K562 (cell line): ENCODE data around the gene MICU1. TPM values are rescaled to one million over a fixed set of nuclear protein-coding genes. Genes with fewer than 3 reads are reported as not detected.

Experiments
- ASH1L ChIP-seq: fragments of 450-650 bp; IDR thresholded peaks from 2 replicates; pipeline ENCODE4 v1.6.1; 2018; ENCODE audit warnings: borderline replicate concordance, mild to moderate bottlenecking, low read depth; ENCODE audit not compliant: partially characterized antibody
- BDP1 ChIP-seq: IDR thresholded peaks from 3 replicates; pipeline ENCODE4 v1.6.1; 2011; ENCODE audit not compliant: insufficient read length, insufficient read depth
- E2F8 ChIP-seq: fragments of 450-650 bp; IDR thresholded peaks from 2 replicates; pipeline ENCODE4 v1.7.1; 2018; ENCODE audit warnings: mild to moderate bottlenecking, low read depth; ENCODE audit not compliant: partially characterized antibody
- FOS ChIP-seq: IDR thresholded peaks from 3 replicates; pipeline ENCODE4 v1.6.1; 2011; ENCODE audit not compliant: insufficient read length; ENCODE audit errors: extremely low read depth
- GABPB1 ChIP-seq: sonication (generic); formaldehyde crosslinking; IDR thresholded peaks from 2 replicates; pipeline ENCODE4 v1.8.0; 2022; ENCODE audit warnings: mild to moderate bottlenecking, missing genetic modification reagents
- HDGF ChIP-seq: fragments of 450-650 bp; IDR thresholded peaks from 2 replicates; pipeline ENCODE4 v1.6.1; 2016
- HSF4 ChIP-seq: fragments of 250-450 bp; sonication (Bioruptor Pico); IDR thresholded peaks from 2 replicates; pipeline ENCODE4 v2.1.2; 2022; ENCODE audit warnings: mild to moderate bottlenecking, moderate library complexity, borderline replicate concordance
- JUND ChIP-seq, 2 experiments: IDR thresholded peaks; 2 replicates in 1 of 2; 3 replicates in 1 of 2; pipeline ENCODE4 v1.6.1; 2011; ENCODE audit warnings: borderline replicate concordance in 2 of 2, low read depth in 2 of 2, low read length in 2 of 2, improper control_type of control experiment in 1 of 2, missing biosample characterization in 1 of 2, missing genetic modification characterization in 1 of 2, missing genetic modification reagents in 1 of 2
- KDM1A ChIP-seq, 2 experiments: fragments of 450-650 bp; IDR thresholded peaks; 2 replicates each; pipeline ENCODE4 v1.6.1; 2016; ENCODE audit warnings: mild to moderate bottlenecking in 2 of 2
- NR2C1 ChIP-seq, 2 experiments: fragments of 450-650 bp; IDR thresholded peaks; 2 replicates each; pipeline ENCODE4 v1.6.1; 2017; ENCODE audit warnings: mild to moderate bottlenecking in 2 of 2, antibody characterized with exemption in 1 of 2, inconsistent platforms in 1 of 2, missing compliant biosample characterization in 1 of 2, missing genetic modification characterization in 1 of 2
- NR2F6 ChIP-seq: fragments of 450-650 bp; formaldehyde crosslinking; IDR thresholded peaks from 2 replicates; pipeline ENCODE4 v1.4.0; 2020; ENCODE audit warnings: mild to moderate bottlenecking
- NUFIP1 ChIP-seq: fragments of 450-650 bp; IDR thresholded peaks from 2 replicates; pipeline ENCODE4 v1.6.1; 2018; ENCODE audit not compliant: partially characterized antibody
- PTRF ChIP-seq: fragments of 450-650 bp; IDR thresholded peaks from 2 replicates; pipeline ENCODE4 v1.6.1; 2016; ENCODE audit warnings: mild to moderate bottlenecking, missing genetic modification characterization, missing compliant biosample characterization
- RBM34 ChIP-seq: fragments of 200-400 bp; formaldehyde crosslinking; IDR thresholded peaks from 2 replicates; pipeline ENCODE4 v1.6.1; 2018; ENCODE audit warnings: low read length, borderline replicate concordance; ENCODE audit not compliant: insufficient read depth
- ZFP36 ChIP-seq: fragments of 150-350 bp; IDR thresholded peaks from 2 replicates; pipeline ENCODE4 v1.6.1; 2018; ENCODE audit warnings: low read length, low read depth; ENCODE audit not compliant: partially characterized antibody
- ZNF224 ChIP-seq: sonication (generic); formaldehyde crosslinking; IDR thresholded peaks from 2 replicates; pipeline ENCODE4 v1.8.0; 2022; ENCODE audit warnings: mild to moderate bottlenecking, missing genetic modification reagents
- polyA plus RNA-seq, 8 experiments: library from polyadenylated mRNA; depleted of rRNA in 4 of 8; stranded (reverse) in 5 of 8; unstranded in 3 of 8; fragments of >200 nt; fragmentation: Nextera tagmentation in 2 of 8; fragmentation: Illumina TruSeq in 1 of 8; extraction: Ambion mirVana in 2 of 8; extraction: Trizol in 1 of 8; gene quantifications; 2 replicates each; pipeline versions ENCODE4 v1.2.1 to v1.2.3, GENCODE V29; 2011 to 2014; ENCODE audit warnings: inconsistent platforms in 1 of 8, missing spikeins in 1 of 8
- total RNA-seq, 7 experiments: library from RNA; depleted of rRNA in 6 of 7; stranded (reverse); fragments of >200 nt in 6 of 7; fragmentation: Illumina TruSeq in 2 of 7; extraction: Trizol in 2 of 7; gene quantifications; 2 replicates each; pipeline versions ENCODE4 v1.2.1 to v1.2.3, GENCODE V29; 2011 to 2021; ENCODE audit warnings: low replicate concordance in 1 of 7
- TF ChIP-seq, protein P1 (sequence below), 2 experiments: fragments of 250-450 bp in 1 of 2; fragments of 450-650 bp in 1 of 2; sonication (Bioruptor Pico) in 1 of 2; IDR thresholded peaks; 2 replicates each; pipeline versions ENCODE4 v1.6.1 to v1.8.0; 2016 to 2021; ENCODE audit warnings: mild to moderate bottlenecking in 2 of 2, moderate library complexity in 2 of 2, missing compliant biosample characterization in 1 of 2, missing genetic modification characterization in 1 of 2

The MICU1 gene
- total and polyA plus RNA-seq, 9 of the 15 experiments (the other 6 are each of a cell fraction or from before 2014, with no cell fraction given) = 29.3 to 76.8 (median 48.4) TPM

DNA sequence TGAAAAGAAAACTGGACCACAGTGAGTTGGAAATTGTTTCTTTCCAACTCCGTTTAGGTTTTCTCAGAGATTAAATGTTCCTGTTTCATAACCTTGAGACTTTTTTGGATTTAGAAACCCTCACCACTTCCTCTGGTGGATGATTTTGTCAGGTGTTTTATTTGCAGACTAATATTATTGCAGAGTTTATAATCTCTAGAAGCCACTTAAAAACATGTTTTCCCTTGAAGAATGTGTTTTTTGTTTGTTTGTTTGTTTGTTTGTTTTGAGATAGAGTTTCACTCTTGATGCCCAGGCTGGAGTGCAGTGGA is 520 bp upstream of the MICU1 start (continued):
- TF ChIP-seq E2F8 = peak; percentile 17
- 0 out of 4 replicates have a peak, but pooled peaks of 1 of the 2 experiments have one; percentile 21 for TF ChIP-seq KDM1A (IDR thresholded peaks at IDR 0.05)
- no peak for TF ChIP-seq RBM34
- no peak for TF ChIP-seq GABPB1 (CRISPR knock-in tag)
- TF ChIP-seq PTRF (tag) = no peak
- no peak for TF ChIP-seq NR2C1 (IDR thresholded peaks at IDR 0.05)
- 0 out of 2 replicates have a peak, but pooled peaks have one; percentile 2 for TF ChIP-seq NR2C1 (tag; IDR thresholded peaks at IDR 0.05)
- no peak for TF ChIP-seq ASH1L
- no peak for TF ChIP-seq JUND (IDR thresholded peaks at IDR 0.05; ENCODE audit: borderline replicate concordance, low read depth, low read length)
- TF ChIP-seq JUND (tag; IDR thresholded peaks at IDR 0.05; ENCODE audit: borderline replicate concordance, low read depth, low read length) = no peak
- TF ChIP-seq ZFP36 = no peak
- TF ChIP-seq NUFIP1 = peak; percentile 23
- no peak for TF ChIP-seq BDP1
- TF ChIP-seq HSF4 = no peak
- TF ChIP-seq HDGF = no peak
- TF ChIP-seq, protein P1, sequence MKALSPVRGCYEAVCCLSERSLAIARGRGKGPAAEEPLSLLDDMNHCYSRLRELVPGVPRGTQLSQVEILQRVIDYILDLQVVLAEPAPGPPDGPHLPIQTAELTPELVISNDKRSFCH (CRISPR knock-in tag; IDR thresholded peaks at IDR 0.05) = no peak
- TF ChIP-seq, protein P1 (tag; IDR thresholded peaks at IDR 0.05) = no peak
- no peak for TF ChIP-seq ZNF224 (CRISPR knock-in tag)
- TF ChIP-seq NR2F6 = no peak
- TF ChIP-seq FOS = no peak
